NCI-H1417 (cell line): ENCODE data around the gene ADAMTS2.

ENCODE experiments used
- DNase-seq, 3 experiments: peaks; one replicate each; lab custom pipeline; 2025; lab: John Stamatoyannopoulos, UW

Gene ADAMTS2

GRCh38 chr5:179343719-179344430 is 1.4 kb downstream of the ADAMTS2 start:
- peak in 2 of 3 experiments; percentile 41 to 45 for DNase-seq

- peak in 1 of 3 experiments; percentile 26 for DNase-seq
Observed at GRCh38 chr5:179343021-179343718, 2.1 kb downstream of the ADAMTS2 start.

GRCh38 chr5:179342577-179342976 is 2.7 kb downstream of the ADAMTS2 start:
- DNase-seq = no peak

GRCh38 chr5:179340465-179340864 is 4.8 kb downstream of the ADAMTS2 start:
- no peak for DNase-seq

GRCh38 chr5:179339996-179340395 is 5.3 kb downstream of the ADAMTS2 start:
- no peak for DNase-seq

- DNase-seq = no peak
Observed at GRCh38 chr5:179339081-179339480, 6.2 kb downstream of the ADAMTS2 start.

GRCh38 chr5:179337796-179338676 is 7.2 kb downstream of the ADAMTS2 start:
- no peak for DNase-seq

GRCh38 chr5:179336871-179337795 is 8.1 kb downstream of the ADAMTS2 start:
- DNase-seq = no peak

- no peak for DNase-seq
Observed at GRCh38 chr5:179336126-179336870, 9.0 kb downstream of the ADAMTS2 start.

GRCh38 chr5:179333796-179334761 is 11.2 kb downstream of the ADAMTS2 start:
- no peak for DNase-seq

GRCh38 chr5:179332741-179333290 is 12.4 kb downstream of the ADAMTS2 start:
- DNase-seq = no peak

- no peak for DNase-seq
Observed at GRCh38 chr5:179331591-179332375, 13.5 kb downstream of the ADAMTS2 start.

- no peak for DNase-seq
Observed at GRCh38 chr5:179330186-179330900, 14.9 kb downstream of the ADAMTS2 start.

- DNase-seq = no peak
Observed at GRCh38 chr5:179328291-179328690, 17.0 kb downstream of the ADAMTS2 start.

GRCh38 chr5:179327021-179327735 is 18.1 kb downstream of the ADAMTS2 start:
- DNase-seq = no peak

GRCh38 chr5:179326122-179326927 is 18.9 kb downstream of the ADAMTS2 start:
- DNase-seq = no peak
